Keratinocyte (primary cell): ENCODE results near the gene ANGEL1. TPM values are rescaled to one million over a fixed set of nuclear protein-coding genes. Genes with fewer than 3 reads are reported as not detected.

Experiments
- DNase-seq: peaks from one replicate; pipeline ENCODE4 v3.0.0-alpha.2; 2011; ENCODE audit warnings: low read depth, missing footprints, low spot score
- FAIRE-seq: peaks from 2 replicates; lab custom pipeline; 2011; peaks lifted over from hg19 to GRCh38; lab: Jason Lieb, UNC
- H2AFZ ChIP-seq: 2 replicates; pipeline ENCODE4 v1.6.0; 2012; ENCODE audit warnings: low read length, control low read depth, inconsistent platforms; ENCODE audit not compliant: control insufficient read depth
- H3K27ac ChIP-seq: 2 replicates; pipeline ENCODE4 v1.5.1; 2011; ENCODE audit warnings: low read length; ENCODE audit not compliant: control insufficient read depth, insufficient read depth
- H3K27me3 ChIP-seq: 3 replicates; pipeline ENCODE4 v1.6.0; 2011; ENCODE audit warnings: low read length; ENCODE audit not compliant: control insufficient read depth, insufficient read depth; ENCODE audit errors: extremely low read depth
- H3K36me3 ChIP-seq, 2 experiments: 2 replicates in 1 of 2; 3 replicates in 1 of 2; pipeline ENCODE4 v1.5.1; 2011; ENCODE audit warnings: low read length in 2 of 2, mild to moderate bottlenecking in 1 of 2; ENCODE audit not compliant: control insufficient read depth in 2 of 2, insufficient read depth in 2 of 2; ENCODE audit errors: extremely low read depth in 1 of 2
- H3K4me1 ChIP-seq: 3 replicates; pipeline ENCODE4 v1.5.1; 2011; ENCODE audit warnings: low read length; ENCODE audit not compliant: control insufficient read depth, insufficient read depth; ENCODE audit errors: extremely low read depth
- H3K4me2 ChIP-seq: 3 replicates; pipeline ENCODE4 v1.6.0; 2011; ENCODE audit warnings: low read depth, low read length; ENCODE audit not compliant: control insufficient read depth, insufficient read depth; ENCODE audit errors: extremely low read depth
- H3K4me3 ChIP-seq, 3 experiments: fragments of 200-600 bp in 1 of 3; sonication (generic) in 1 of 3; 2 replicates in 2 of 3; 3 replicates in 1 of 3; pipeline ENCODE4 v1.5.1; 2011 to 2016; ENCODE audit warnings: low read length in 3 of 3, mild to moderate bottlenecking in 3 of 3, control low read depth in 2 of 3, inconsistent platforms in 1 of 3, low read depth in 1 of 3, mixed read lengths in 1 of 3, mixed run types in 1 of 3, moderate library complexity in 1 of 3; ENCODE audit not compliant: control insufficient read depth in 2 of 3, insufficient read depth in 2 of 3; ENCODE audit errors: extremely low read depth in 1 of 3
- H3K79me2 ChIP-seq: 2 replicates; pipeline ENCODE4 v1.6.0; 2012; ENCODE audit warnings: low read length; ENCODE audit not compliant: control insufficient read depth, insufficient read depth
- H3K9ac ChIP-seq: 3 replicates; pipeline ENCODE4 v1.6.0; 2011; ENCODE audit warnings: low read length; ENCODE audit not compliant: control insufficient read depth, insufficient read depth; ENCODE audit errors: extremely low read depth
- H3K9me1 ChIP-seq: 3 replicates; pipeline ENCODE4 v1.6.0; 2011; ENCODE audit warnings: low read length; ENCODE audit not compliant: control insufficient read depth, insufficient read depth; ENCODE audit errors: extremely low read depth
- H3K9me3 ChIP-seq: 2 replicates; pipeline ENCODE4 v1.5.1; 2012; ENCODE audit warnings: low read depth, low read length; ENCODE audit not compliant: control insufficient read depth
- H4K20me1 ChIP-seq: 3 replicates; pipeline ENCODE4 v1.6.0; 2011; ENCODE audit warnings: low read length; ENCODE audit not compliant: control insufficient read depth, insufficient read depth; ENCODE audit errors: extremely low read depth
- CTCF ChIP-seq, 3 experiments: IDR thresholded peaks in 1 of 3; conservative IDR thresholded peaks in 1 of 3; optimal IDR thresholded peaks in 1 of 3; 2 replicates in 2 of 3; 3 replicates in 1 of 3; pipeline versions ENCODE3 to v1.5.1; 2011; ENCODE audit warnings: low read length in 3 of 3, mild to moderate bottlenecking in 3 of 3, moderate library complexity in 2 of 3, control low read depth in 1 of 3, inconsistent platforms in 1 of 3; ENCODE audit not compliant: insufficient read depth in 2 of 3; ENCODE audit errors: extremely low read depth in 1 of 3
- EZH2 ChIP-seq: IDR thresholded peaks from one replicate; pipeline ENCODE4 v1.6.1; 2012; ENCODE audit warnings: inconsistent platforms, mild to moderate bottlenecking, low read length, moderate library complexity
- dilution Hi-C: fragments of 300-500 bp; cut with MboI; formaldehyde crosslinking; loops from one replicate; pipeline ENCODE4 v1.7.0; 2020; ENCODE audit warnings: low sequenced_read_pairs; ENCODE audit not compliant: extremely low pct_ligation_motif_present
- polyA plus RNA-seq, 5 experiments: library from polyadenylated mRNA; depleted of rRNA in 3 of 5; stranded (reverse) in 3 of 5; stranded (forward) in 1 of 5; unstranded in 1 of 5; fragments of >200 nt; gene quantifications; 1 replicate in 1 of 5; 2 replicates in 3 of 5; 3 replicates in 1 of 5; pipeline versions ENCODE4 v1.2.1 to v1.2.3, GENCODE V29; 2011 to 2012; ENCODE audit warnings: missing spikeins in 2 of 5, low read depth in 1 of 5, low replicate concordance in 1 of 5

ANGEL1 gene
- polyA plus RNA-seq, 1 donor (not counting 4 experiments of a cell fraction or from before 2014, with no cell fraction given) = 13.0 TPM

GRCh38 chr14:76771437-76771980 lies 41.2 kb downstream of the ANGEL1 start:
- TF ChIP-seq CTCF (optimal IDR thresholded peaks at IDR 0.05 in 1 of 3, IDR thresholded peaks at IDR 0.05 in 1 of 3, conservative IDR thresholded peaks at IDR 0.05 in 1 of 3; ENCODE audit: extremely low read depth in 1 of 3, insufficient read depth in 2 of 3, low read length in 3 of 3) (no peak), EZH2 (no peak)
- H3K4me3 ChIP-seq = no peak overlapping the region
- DNase-seq = no peak
- no peak overlapping the region for H3K4me2 ChIP-seq
- H3K36me3 ChIP-seq = no peaks in the 10 kb centered on the region
- FAIRE-seq = no peak
- dilution Hi-C loops = no loop called here
- H3K27ac ChIP-seq = no peak overlapping the region
- peaks cover 10% of the 10 kb centered on the region for H3K4me1 ChIP-seq
- no peaks in the 10 kb centered on the region for H3K79me2 ChIP-seq
- no peaks in the 10 kb centered on the region for H3K9me1 ChIP-seq
- H4K20me1 ChIP-seq = no peaks in the 10 kb centered on the region
- no peak overlapping the region for H3K9ac ChIP-seq
- peaks cover 19% of the 10 kb centered on the region for H3K27me3 ChIP-seq
- H2AFZ ChIP-seq = no peak overlapping the region
- no peaks in the 10 kb centered on the region for H3K9me3 ChIP-seq

- dilution Hi-C loops = no loop called here
Observed at GRCh38 chr14:76770521-76771436, 41.9 kb downstream of the ANGEL1 start.

More at GRCh38 chr14:76770521-76771436, 41.9 kb downstream of the ANGEL1 start:
- Histone ChIP-seq H3K79me2 (no peaks in the 10 kb centered on the region), H3K9me1 (no peaks in the 10 kb centered on the region), H3K9ac (no peak overlapping the region), H3K27me3 (peaks cover 24% of the 10 kb centered on the region), H3K9me3 (no peaks in the 10 kb centered on the region), H3K36me3 (no peaks in the 10 kb centered on the region), H2AFZ (no peak overlapping the region), H4K20me1 (no peaks in the 10 kb centered on the region), H3K27ac (no peak overlapping the region), H3K4me1 (peaks cover 10% of the 10 kb centered on the region), H3K4me2 (no peak overlapping the region), H3K4me3 (no peak overlapping the region)
- no peak for DNase-seq
- TF ChIP-seq CTCF (optimal IDR thresholded peaks at IDR 0.05 in 1 of 3, IDR thresholded peaks at IDR 0.05 in 1 of 3, conservative IDR thresholded peaks at IDR 0.05 in 1 of 3; ENCODE audit: extremely low read depth in 1 of 3, insufficient read depth in 2 of 3, low read length in 3 of 3) = peak in 1 of 3 experiments; percentile 2
- TF ChIP-seq EZH2 = no peak
- FAIRE-seq = no peak
